H9 (cell line): Measurements from ENCODE around the gene HEATR1. TPM values are rescaled to one million over a fixed set of nuclear protein-coding genes. Genes with fewer than 3 reads are reported as not detected.
"Not testable (repeated sequence)": the region's sequence is repeated elsewhere in the genome, so short reads cannot be mapped to it uniquely, and the experiment has no call there.

Experiments
- DNase-seq: peaks from one replicate; pipeline ENCODE4 v3.0.0-alpha.2; 2017
- H2AFZ ChIP-seq: one replicate; pipeline ENCODE4 v1.6.1; 2013; ENCODE audit warnings: mild to moderate bottlenecking, low read length, control low read depth, moderate library complexity
- H2AK5ac ChIP-seq: 2 replicates; pipeline ENCODE4 v1.6.1; 2013; ENCODE audit warnings: low read length, control low read depth, mixed read lengths; ENCODE audit not compliant: insufficient read length
- H2BK120ac ChIP-seq: one replicate; pipeline ENCODE4 v1.6.1; 2013; ENCODE audit warnings: low read depth, mild to moderate bottlenecking, low read length, control low read depth, inconsistent platforms; ENCODE audit not compliant: poor library complexity, severe bottlenecking
- H2BK12ac ChIP-seq: 2 replicates; pipeline ENCODE4 v1.6.1; 2013; ENCODE audit warnings: low read length, control low read depth, mixed read lengths, low read depth; ENCODE audit not compliant: insufficient read length
- H2BK15ac ChIP-seq: 2 replicates; pipeline ENCODE4 v1.6.1; 2013; ENCODE audit warnings: low read depth, low read length, control low read depth
- H2BK20ac ChIP-seq: one replicate; pipeline ENCODE4 v1.6.1; 2013; ENCODE audit warnings: low read depth, mild to moderate bottlenecking, low read length, control low read depth, inconsistent platforms; ENCODE audit not compliant: poor library complexity, severe bottlenecking
- H2BK5ac ChIP-seq: 2 replicates; pipeline ENCODE4 v1.6.1; 2013; ENCODE audit warnings: low read length, control low read depth, mixed read lengths; ENCODE audit not compliant: insufficient read length
- H3K14ac ChIP-seq: 2 replicates; pipeline ENCODE4 v1.6.1; 2013; ENCODE audit warnings: low read length, control low read depth; ENCODE audit not compliant: insufficient read depth
- H3K18ac ChIP-seq: 2 replicates; pipeline ENCODE4 v1.6.1; 2013; ENCODE audit warnings: low read depth, mild to moderate bottlenecking, mixed read lengths, low read length, control low read depth; ENCODE audit not compliant: insufficient read length
- H3K23ac ChIP-seq: 2 replicates; pipeline ENCODE4 v1.6.1; 2013; ENCODE audit warnings: low read length, control low read depth, mixed read lengths, low read depth; ENCODE audit not compliant: insufficient read length
- H3K23me2 ChIP-seq: 2 replicates; pipeline ENCODE4 v1.6.1; 2013; ENCODE audit warnings: low read depth, mild to moderate bottlenecking, mixed read lengths, low read length, control low read depth; ENCODE audit not compliant: insufficient read length, poor library complexity, severe bottlenecking
- H3K27ac ChIP-seq: 2 replicates; pipeline ENCODE4 v1.5.1; 2013; ENCODE audit warnings: low read length, control low read depth, mixed read lengths, low read depth; ENCODE audit not compliant: insufficient read length
- H3K27me3 ChIP-seq: 2 replicates; pipeline ENCODE4 v1.6.1; 2013; ENCODE audit warnings: low read length, control low read depth, inconsistent platforms; ENCODE audit not compliant: insufficient read depth
- H3K4ac ChIP-seq: 2 replicates; pipeline ENCODE4 v1.6.1; 2013; ENCODE audit warnings: low read depth, mild to moderate bottlenecking, control low read depth, inconsistent platforms, low read length, moderate library complexity
- H3K4me1 ChIP-seq: 2 replicates; pipeline ENCODE4 v1.6.1; 2013; ENCODE audit warnings: low read length, control low read depth, inconsistent platforms; ENCODE audit not compliant: insufficient read depth
- H3K4me2 ChIP-seq: 2 replicates; pipeline ENCODE4 v1.6.1; 2013; ENCODE audit warnings: low read length, control low read depth, mixed read lengths; ENCODE audit not compliant: insufficient read length, insufficient read depth
- H3K56ac ChIP-seq: 2 replicates; pipeline ENCODE4 v1.6.1; 2013; ENCODE audit warnings: low read depth, mild to moderate bottlenecking, mixed read lengths, low read length, control low read depth; ENCODE audit not compliant: insufficient read length
- H3K79me1 ChIP-seq: 2 replicates; pipeline ENCODE4 v1.6.1; 2013; ENCODE audit warnings: low read depth, mild to moderate bottlenecking, moderate library complexity, low read length, control low read depth, inconsistent platforms; ENCODE audit not compliant: insufficient read depth, poor library complexity, severe bottlenecking
- H3K79me2 ChIP-seq: 2 replicates; pipeline ENCODE4 v1.6.1; 2013; ENCODE audit warnings: low read length, control low read depth, inconsistent platforms; ENCODE audit not compliant: insufficient read depth
- H3K9ac ChIP-seq: 2 replicates; pipeline ENCODE4 v1.6.1; 2013; ENCODE audit warnings: low read length, control low read depth, mixed read lengths; ENCODE audit not compliant: insufficient read length; ENCODE audit errors: extremely low read depth
- H3K9me3 ChIP-seq: one replicate; pipeline ENCODE4 v1.6.1; 2013; ENCODE audit warnings: low read depth, low read length, inconsistent platforms; ENCODE audit not compliant: control insufficient read depth
- H3T11ph ChIP-seq: one replicate; pipeline ENCODE4 v1.6.1; 2013; ENCODE audit warnings: mild to moderate bottlenecking, low read length, control low read depth, inconsistent platforms
- H4K20me1 ChIP-seq: one replicate; pipeline ENCODE4 v1.6.1; 2013; ENCODE audit not compliant: control insufficient read depth, insufficient read length, insufficient read depth
- H4K5ac ChIP-seq: 2 replicates; pipeline ENCODE4 v1.6.1; 2013; ENCODE audit warnings: low read depth, mild to moderate bottlenecking, mixed read lengths, low read length, control low read depth; ENCODE audit not compliant: insufficient read length
- H4K8ac ChIP-seq: replicated peaks from 2 replicates; pipeline ENCODE4 v1.6.1; 2013; ENCODE audit warnings: low read length, control low read depth, mixed read lengths, low read depth; ENCODE audit not compliant: insufficient read length
- H4K91ac ChIP-seq: 2 replicates; pipeline ENCODE4 v1.6.1; 2013; ENCODE audit warnings: low read depth, mild to moderate bottlenecking, moderate library complexity, mixed read lengths, low read length, control low read depth; ENCODE audit not compliant: insufficient read length
- H3K27ac Mint-ChIP-seq, 3 experiments: 2 replicates in 2 of 3; 3 replicates in 1 of 3; pipeline ENCODE4 v1.8.0; 2020 to 2021; ENCODE audit warnings: mixed read lengths in 3 of 3, mild to moderate bottlenecking in 1 of 3, moderate library complexity in 1 of 3
- H3K27me3 Mint-ChIP-seq: 2 replicates; pipeline ENCODE4 v1.8.0; 2021; ENCODE audit warnings: low read depth, mild to moderate bottlenecking, moderate library complexity, mixed read lengths
- H3K36me3 Mint-ChIP-seq, 3 experiments: 2 replicates in 2 of 3; 3 replicates in 1 of 3; pipeline ENCODE4 v1.8.0; 2020 to 2021; ENCODE audit warnings: low read depth in 3 of 3, mixed read lengths in 3 of 3; ENCODE audit not compliant: insufficient read depth in 1 of 3
- H3K4me1 Mint-ChIP-seq, 2 experiments: 2 replicates each; pipeline ENCODE4 v1.8.0; 2020; ENCODE audit warnings: mixed read lengths in 2 of 2
- H3K4me3 Mint-ChIP-seq, 2 experiments: 2 replicates in 1 of 2; 3 replicates in 1 of 2; pipeline ENCODE4 v1.8.0; 2020 to 2021; ENCODE audit warnings: mild to moderate bottlenecking in 2 of 2, mixed read lengths in 2 of 2, moderate library complexity in 1 of 2
- H3K9me3 Mint-ChIP-seq, 2 experiments: 2 replicates in 1 of 2; 3 replicates in 1 of 2; pipeline ENCODE4 v1.8.0; 2020; ENCODE audit warnings: mild to moderate bottlenecking in 2 of 2, mixed read lengths in 2 of 2, moderate library complexity in 1 of 2
- CTCF ChIP-seq: fragments of 200-600 bp; sonication (generic); conservative IDR thresholded peaks from 3 replicates; pipeline ENCODE4 v1.8.0; 2021; ENCODE audit warnings: antibody characterized with exemption, mild to moderate bottlenecking
- WGBS: extraction: QIAGEN DNeasy Blood & Tissue Kit; methylation state at CpG from one replicate; pipeline ENCODE4 v1.1.7; 2013; ENCODE audit warnings: missing lambda C conversion rate, low lambda C conversion rate, mixed read lengths; ENCODE audit not compliant: insufficient read length; ENCODE audit errors: extremely low coverage; 5-methylcytosine and 5-hydroxymethylcytosine counted together
- total RNA-seq: library from RNA; stranded (reverse); gene quantifications from 2 replicates; pipeline ENCODE4 v1.2.1, GENCODE V29; 2021

HEATR1 gene
- total RNA-seq, 1 experiment from 2014 or later, result 88.2 TPM

DNA sequence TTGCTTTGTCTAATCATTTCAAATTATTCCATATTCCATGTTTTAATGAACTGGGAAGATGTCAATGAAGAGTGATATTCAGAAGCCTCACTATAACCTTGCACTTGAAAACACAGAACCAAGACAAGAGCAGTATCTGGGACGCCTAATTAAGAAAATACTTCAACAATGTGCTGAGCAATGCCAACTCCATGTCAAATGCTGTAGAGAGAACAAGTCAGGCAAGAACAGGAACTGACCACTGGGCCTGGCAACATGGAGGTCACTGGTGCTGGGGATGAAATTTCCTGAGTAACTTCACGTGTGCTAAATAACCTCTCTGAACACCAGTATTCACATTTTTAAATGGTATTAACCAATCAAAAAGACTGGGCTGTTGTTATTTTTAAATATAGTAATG, 22.8 kb downstream of the HEATR1 start:
- Histone ChIP-seq H3K9ac (no peak overlapping the region), H4K91ac (no peak overlapping the region), H3K79me2 (no peaks in the 10 kb centered on the region), H2BK120ac (no peak overlapping the region), H3K9me3 (no peaks in the 10 kb centered on the region), H2AK5ac (no peak overlapping the region), H3K23ac (no peak overlapping the region), H3K79me1 (no peaks in the 10 kb centered on the region), H2BK12ac (no peak overlapping the region), H3K4me1 (no peaks in the 10 kb centered on the region), H3K4me2 (no peak overlapping the region), H3K23me2 (no peaks in the 10 kb centered on the region), H3K27ac (no peak overlapping the region), H3K18ac (no peak overlapping the region), H3K27me3 (no peaks in the 10 kb centered on the region), H2BK5ac (no peak overlapping the region), H4K8ac (no peak overlapping the region), H2AFZ (no peak overlapping the region), H3T11ph (no peak overlapping the region), H3K14ac (no peak overlapping the region), H4K5ac (no peak overlapping the region), H3K4ac (no peak overlapping the region), H4K20me1 (no peaks in the 10 kb centered on the region), H3K56ac (no peak overlapping the region), H2BK20ac (no peak overlapping the region), H2BK15ac (no peak overlapping the region)
- WGBS, result no CpG with 5 or more reads among the region's 2 CpGs
- H3K9me3 Mint-ChIP-seq, result no peaks in the 10 kb centered on the region
- no peak for DNase-seq
- no peak for TF ChIP-seq CTCF
- H3K27ac Mint-ChIP-seq, result no peak overlapping the region
- H3K4me3 Mint-ChIP-seq, result no peak overlapping the region
- peaks cover 30 to 92% (median 68%) of the 10 kb centered on the region in 3 experiments; a peak in 6 of 7 replicates for H3K36me3 Mint-ChIP-seq
- H3K27me3 Mint-ChIP-seq, result no peaks in the 10 kb centered on the region
- no peaks in the 10 kb centered on the region for H3K4me1 Mint-ChIP-seq

DNA sequence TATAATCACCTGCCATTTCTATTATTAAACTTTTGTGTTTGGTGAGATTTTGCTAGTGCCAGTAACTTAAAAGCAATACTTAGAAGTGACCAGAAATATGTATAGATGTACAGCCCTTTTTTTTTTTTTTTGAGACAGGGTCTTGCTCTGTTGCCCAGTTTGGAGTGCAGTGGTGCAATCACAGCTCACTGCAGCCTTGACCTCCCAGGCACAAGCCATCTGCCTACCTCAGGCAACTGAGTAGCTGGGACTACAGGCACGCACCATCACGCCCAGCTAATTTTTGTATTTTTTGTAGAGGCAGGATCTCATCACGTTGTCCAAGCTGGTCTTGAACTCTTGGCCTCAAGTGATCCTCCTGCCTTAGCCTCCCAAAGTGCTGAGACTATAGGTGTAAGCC, 23.9 kb downstream of the HEATR1 start:
- not testable (repeated sequence) for H3K56ac ChIP-seq, H3K79me1 ChIP-seq, H2AFZ ChIP-seq, H3K4me1 Mint-ChIP-seq, H2AK5ac ChIP-seq, H3K27ac Mint-ChIP-seq, H3K4me3 Mint-ChIP-seq, H2BK20ac ChIP-seq, H3K4me2 ChIP-seq, H3K27me3 ChIP-seq, H3K27ac ChIP-seq, H2BK5ac ChIP-seq, H2BK12ac ChIP-seq, H3K27me3 Mint-ChIP-seq, H4K91ac ChIP-seq, DNase-seq, H3K9ac ChIP-seq, H3K23ac ChIP-seq, H2BK15ac ChIP-seq, H3K9me3 ChIP-seq, H3K18ac ChIP-seq, H3K4me1 ChIP-seq, H3K14ac ChIP-seq, H3T11ph ChIP-seq, H4K5ac ChIP-seq, H3K9me3 Mint-ChIP-seq, H4K8ac ChIP-seq, H3K4ac ChIP-seq, H2BK120ac ChIP-seq, H3K23me2 ChIP-seq, H4K20me1 ChIP-seq, H3K79me2 ChIP-seq
- WGBS, result no CpG with 5 or more reads among the region's 3 CpGs
- H3K36me3 Mint-ChIP-seq, result peaks cover 28 to 92% (median 71%) of the 10 kb centered on the region in 3 experiments; a peak in 6 of 7 replicates
